NCI-H345 treated with DMSO at 0.1 percent for 48 hours (cell line): ENCODE data around the gene LCN1.
A peak's percentile ranks its signal among the peaks of the same experiment; 100 is the strongest.

Experiments
- DNase-seq: peaks from one replicate; lab custom pipeline; 2025; ENCODE audit not compliant: unreplicated experiment; lab: John Stamatoyannopoulos, UW

LCN1 gene

DNA sequence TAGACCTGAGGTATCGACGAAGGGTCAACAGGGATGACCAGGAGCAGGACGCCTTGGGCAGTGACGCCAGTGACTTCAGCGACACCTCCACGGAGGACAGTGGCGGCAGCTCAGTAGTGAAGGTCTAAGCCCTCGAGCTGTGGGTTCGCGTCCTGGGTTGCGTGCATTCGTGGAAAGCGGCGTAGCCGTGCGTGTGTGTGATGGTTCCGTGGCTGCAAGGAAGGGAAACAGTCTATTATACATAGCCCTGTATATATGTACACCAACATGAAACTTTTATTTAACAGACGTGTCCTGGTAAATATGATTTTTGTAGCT is 33.3 kb upstream of the LCN1 start:
- DNase-seq: no peak

- DNase-seq: no peak
Measured at GRCh38 chr9:135488527-135488926, 32.7 kb upstream of the LCN1 start.

DNA sequence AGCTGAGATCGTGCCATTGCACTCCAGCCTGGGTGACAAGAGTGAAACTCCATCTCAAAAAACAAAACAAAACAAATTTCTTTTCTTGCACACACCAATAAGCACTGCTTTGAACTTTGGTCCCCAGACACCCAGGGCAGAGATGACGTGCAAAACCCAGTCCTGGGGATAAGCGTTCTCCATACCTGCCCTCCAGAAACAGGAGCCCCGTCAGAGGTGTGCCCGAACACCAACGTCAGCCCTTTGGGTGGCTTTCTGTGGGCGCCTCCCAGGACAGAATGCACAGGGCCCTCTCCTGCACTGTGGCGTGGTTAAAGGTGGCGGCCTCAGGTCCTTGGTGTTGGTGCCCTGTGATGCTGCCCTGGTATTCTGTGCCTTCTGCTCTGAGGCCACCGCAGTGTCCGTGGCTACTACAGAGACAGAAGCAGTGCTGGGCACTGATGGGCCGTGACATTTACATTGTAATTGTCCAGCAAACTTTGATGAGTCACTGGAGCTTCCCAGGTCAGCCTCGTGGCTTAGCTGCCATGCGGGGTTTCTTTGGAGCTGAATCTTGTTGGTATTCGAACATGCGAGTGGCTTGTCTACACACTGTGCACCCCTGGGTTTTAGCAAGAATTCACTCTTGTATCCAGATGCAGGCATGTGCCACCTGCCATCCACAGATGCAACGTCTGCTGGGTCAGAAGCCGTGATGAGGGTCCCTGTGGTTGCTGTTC is 31.9 kb upstream of the LCN1 start:
- DNase-seq: no peak

GRCh38 chr9:135490166-135490870 is 30.9 kb upstream of the LCN1 start:
- no peak for DNase-seq

GRCh38 chr9:135490980-135491464 is 30.2 kb upstream of the LCN1 start:
- DNase-seq: no peak

- no peak for DNase-seq
Measured at GRCh38 chr9:135491764-135492163, 29.5 kb upstream of the LCN1 start.

- DNase-seq: no peak
Measured at GRCh38 chr9:135492886-135493669, 28.2 kb upstream of the LCN1 start.

DNA sequence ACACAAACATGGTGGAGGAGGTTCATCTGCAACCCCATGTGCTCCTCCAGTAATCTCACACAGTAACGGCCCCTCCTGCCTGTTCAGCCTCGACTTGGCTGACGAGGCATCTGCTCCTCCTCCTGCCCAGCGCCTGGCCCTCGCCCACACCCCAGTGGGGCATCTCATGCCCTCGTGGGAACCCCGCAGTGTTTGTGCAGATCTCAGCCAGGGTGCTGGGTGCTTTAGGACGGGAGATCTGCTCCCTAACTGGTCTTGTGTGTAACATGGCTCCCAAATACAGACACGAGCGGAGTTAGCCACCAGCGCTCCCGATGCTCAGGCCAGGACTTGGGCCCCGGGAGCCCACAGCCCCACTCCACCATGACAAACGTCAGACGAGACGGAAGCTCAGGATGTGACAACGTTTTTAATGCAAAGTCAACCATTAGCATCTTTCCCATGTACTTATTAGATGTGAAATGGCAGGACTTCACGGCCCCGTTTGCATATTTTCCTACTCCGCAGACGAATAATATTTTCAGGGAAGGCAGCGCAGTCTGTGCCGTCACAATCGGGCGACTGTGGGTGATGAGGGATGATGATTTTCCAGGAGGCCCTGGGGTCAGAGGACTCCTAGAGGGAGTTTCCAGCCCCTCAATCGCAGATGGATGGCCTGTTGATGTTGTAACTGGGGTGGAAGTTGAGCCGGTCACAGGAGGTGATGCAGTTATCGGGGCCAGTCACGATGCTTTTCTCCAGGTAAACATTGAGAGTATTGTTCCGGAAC is 26.3 kb upstream of the LCN1 start:
- DNase-seq: no peak

GRCh38 chr9:135498381-135499126 is 22.7 kb upstream of the LCN1 start:
- DNase-seq: no peak

- peak; percentile 68 for DNase-seq
Measured at GRCh38 chr9:135499326-135500070, 21.7 kb upstream of the LCN1 start.

DNA sequence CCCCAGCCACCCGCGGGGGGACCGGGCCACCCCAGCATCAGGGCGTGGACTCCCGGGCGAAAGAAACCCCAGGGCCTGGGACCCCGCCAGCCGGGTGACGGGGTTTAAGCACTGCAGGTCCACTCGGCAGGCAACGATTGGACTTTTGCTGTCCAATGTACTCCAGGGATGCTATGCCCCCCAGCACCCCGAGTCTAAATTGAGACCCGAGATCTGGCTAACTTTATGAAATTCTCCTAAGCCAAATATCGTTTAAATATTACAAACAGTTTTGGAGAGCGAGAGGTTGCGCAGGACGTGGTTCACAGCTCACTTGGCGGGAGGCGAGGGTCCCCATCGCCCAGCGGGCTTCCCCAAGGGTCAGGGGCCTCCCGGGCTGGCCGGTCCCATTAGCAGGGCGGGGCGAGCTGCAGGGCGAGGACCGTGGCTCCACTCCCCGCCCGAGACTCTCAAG is 21.1 kb upstream of the LCN1 start:
- no peak for DNase-seq

DNA sequence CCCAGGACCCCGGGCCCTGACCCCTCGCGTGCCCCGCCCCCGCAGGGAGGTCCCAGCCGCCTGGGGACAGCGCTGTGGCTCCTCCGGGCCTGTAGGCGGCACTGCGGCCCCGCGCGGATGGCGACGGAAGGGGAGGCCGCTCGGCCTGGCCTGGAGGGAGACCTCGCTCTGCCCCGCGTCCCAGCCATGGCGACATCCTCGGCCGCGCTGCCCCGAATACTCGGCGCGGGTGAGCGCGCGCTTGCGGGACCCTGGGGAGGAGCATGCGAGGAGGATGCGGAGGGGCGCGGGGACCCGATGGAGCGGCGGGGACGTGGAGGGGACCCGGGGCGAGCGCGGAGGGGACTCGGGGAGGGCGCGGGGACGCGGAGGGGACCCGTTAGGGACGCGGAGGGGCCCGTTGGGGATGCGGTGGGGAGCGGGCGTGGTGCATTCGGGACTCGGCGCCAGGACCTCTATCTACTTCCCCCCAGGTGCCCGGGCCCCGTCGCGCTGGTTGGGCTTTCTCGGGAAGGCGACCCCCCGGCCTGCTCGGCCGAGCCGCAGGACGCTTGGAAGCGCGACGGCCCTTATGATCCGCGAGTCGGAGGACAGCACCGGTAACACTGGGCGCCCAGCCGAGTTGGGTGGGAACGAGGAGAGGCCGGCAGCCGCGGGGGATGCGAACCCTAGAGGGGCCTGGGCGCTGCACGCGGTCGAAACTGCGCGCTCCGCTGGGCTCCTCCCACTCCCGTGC is 20.5 kb upstream of the LCN1 start, which contains the start of gene MRPS2:
TSS of gene MRPS2 (plus strand) at position 158 of the 736 bp plus-strand sequence. CDS start at position 187, 29 bp downstream.
- DNase-seq: peak; percentile 70

DNA sequence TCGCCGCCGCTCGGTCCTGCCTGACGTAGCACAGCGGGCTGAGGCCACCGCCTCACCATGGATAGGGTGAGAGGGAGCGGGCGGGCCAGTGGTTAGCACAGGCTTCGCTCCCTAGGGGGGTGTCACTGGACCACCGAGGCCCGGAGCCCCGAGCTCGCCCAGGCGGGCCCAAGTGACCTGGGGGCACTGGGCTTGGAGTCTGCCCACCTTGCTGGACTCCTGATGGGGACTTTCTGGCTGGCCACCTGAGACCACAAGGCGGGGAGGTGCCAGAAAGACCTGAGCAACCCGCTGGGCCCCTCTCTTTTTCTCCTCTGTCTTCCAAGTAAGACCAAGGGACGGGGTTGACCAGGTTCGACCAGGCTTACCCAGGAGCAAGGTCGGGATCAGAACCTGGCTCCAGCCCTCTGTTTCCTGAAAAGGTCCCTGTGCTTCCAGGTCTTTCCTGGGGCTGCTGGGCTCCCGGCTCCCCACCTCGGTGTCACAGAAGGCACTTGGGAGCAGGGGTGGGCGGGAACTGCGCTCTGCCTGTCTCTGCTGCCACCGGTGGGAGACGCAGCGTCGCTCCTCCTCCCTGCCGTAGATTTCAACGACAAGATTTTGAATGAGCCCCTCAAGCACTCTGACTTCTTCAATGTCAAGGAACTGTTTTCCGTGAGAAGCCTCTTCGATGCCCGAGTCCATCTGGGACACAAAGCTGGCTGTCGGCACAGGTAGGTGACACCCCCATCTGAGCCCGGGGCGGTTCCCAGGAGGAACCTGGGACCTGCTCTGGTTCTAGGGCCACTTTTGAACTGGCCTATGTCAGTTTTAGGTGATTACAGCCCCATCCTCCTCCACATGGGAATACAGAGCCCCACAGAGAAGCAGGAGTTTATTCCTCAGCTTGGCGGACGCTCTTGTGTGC is 19.7 kb upstream of the LCN1 start:
- no peak for DNase-seq

GRCh38 chr9:135502168-135502872 is 18.9 kb upstream of the LCN1 start:
- DNase-seq: no peak

- no peak for DNase-seq
Measured at GRCh38 chr9:135502873-135503321, 18.3 kb upstream of the LCN1 start.

GRCh38 chr9:135503371-135504261 is 17.6 kb upstream of the LCN1 start:
- no peak for DNase-seq
